Spleen (tissue), 11 donors: Measurements from ENCODE around the gene LORICRIN. TPM values are rescaled to one million over a fixed set of nuclear protein-coding genes. Genes with fewer than 3 reads are reported as not detected.

Experiments
- DNase-seq: peaks from one replicate; pipeline ENCODE4 v3.0.0-alpha.2; 2020
- H3K27ac ChIP-seq, 8 donors: fragments of 200-600 bp; sonication (generic) in 7 of 8; 1 replicate in 4 of 8; 2 replicates in 4 of 8; pipeline versions ENCODE4 v1.5.0 to v1.8.0; 2016 to 2021; ENCODE audit warnings: inconsistent platforms in 4 of 8, mild to moderate bottlenecking in 4 of 8, moderate library complexity in 1 of 8
- H3K27me3 ChIP-seq, 7 donors: fragments of 200-600 bp; sonication (generic) in 6 of 7; replicated peaks in 1 of 7; 1 replicate in 4 of 7; 2 replicates in 3 of 7; pipeline versions ENCODE4 v1.5.0 to v1.8.0; 2016 to 2021; ENCODE audit warnings: inconsistent platforms in 3 of 7, mild to moderate bottlenecking in 1 of 7
- H3K36me3 ChIP-seq, 6 donors: fragments of 200-600 bp; sonication (generic) in 5 of 6; 1 replicate in 4 of 6; 2 replicates in 2 of 6; pipeline versions ENCODE4 v1.5.0 to v1.8.0; 2016 to 2021; ENCODE audit warnings: inconsistent platforms in 2 of 6
- H3K4me1 ChIP-seq, 6 donors: fragments of 200-600 bp; sonication (generic) in 5 of 6; 1 replicate in 3 of 6; 2 replicates in 3 of 6; pipeline versions ENCODE4 v1.5.0 to v1.8.0; 2016 to 2021; ENCODE audit warnings: inconsistent platforms in 3 of 6
- H3K4me3 ChIP-seq, 8 donors: fragments of 200-600 bp; sonication (generic) in 7 of 8; 1 replicate in 4 of 8; 2 replicates in 4 of 8; pipeline versions ENCODE4 v1.5.0 to v1.8.0; 2016 to 2021; ENCODE audit warnings: inconsistent platforms in 4 of 8, mild to moderate bottlenecking in 4 of 8, moderate library complexity in 2 of 8
- H3K9me3 ChIP-seq, 8 donors: fragments of 200-600 bp; sonication (generic) in 7 of 8; 1 replicate in 4 of 8; 2 replicates in 4 of 8; pipeline versions ENCODE4 v1.5.0 to v1.8.0; 2016 to 2021; ENCODE audit warnings: inconsistent platforms in 4 of 8
- CTCF ChIP-seq, 11 experiments: fragments of 200-600 bp in 7 of 11; fragments of 450-650 bp in 4 of 11; sonication (generic) in 4 of 11; IDR thresholded peaks in 8 of 11; conservative IDR thresholded peaks in 3 of 11; 1 replicate in 7 of 11; 2 replicates in 4 of 11; pipeline versions ENCODE4 v1.4.0 to v1.8.0; 2016 to 2021; ENCODE audit warnings: antibody characterized with exemption in 11 of 11, inconsistent platforms in 4 of 11, mild to moderate bottlenecking in 1 of 11
- POLR2A ChIP-seq, 3 donors: fragments of 450-650 bp; IDR thresholded peaks; one replicate each; pipeline ENCODE4 v1.5.1; 2017; ENCODE audit warnings: antibody characterized with exemption in 3 of 3, mild to moderate bottlenecking in 1 of 3
- POLR2AphosphoS5 ChIP-seq, 3 donors: sonication (generic); formaldehyde crosslinking; IDR thresholded peaks; one replicate each; pipeline ENCODE4 v1.5.1; 2017; ENCODE audit warnings: antibody characterized with exemption in 3 of 3
- WGBS, 5 donors: extraction: QIAGEN DNeasy Blood & Tissue Kit in 3 of 5; methylation state at CpG; one replicate each; pipeline versions ENCODE4 v1.1.5 to v1.1.7; 2013 to 2018; 5-methylcytosine and 5-hydroxymethylcytosine counted together
- intact Hi-C: fragments of 100-400 bp; cut with DNase I; formaldehyde crosslinking; loops from one replicate; pipeline ENCODE4 v1.15.0; 2023; ENCODE audit warnings: low total_unique reads
- polyA plus RNA-seq, 3 donors: library from polyadenylated mRNA; stranded (reverse); fragments of 200-250 nt; gene quantifications; one replicate each; pipeline ENCODE4 v1.2.1, GENCODE V29; 2013
- total RNA-seq, 7 donors: library from RNA; depleted of rRNA in 3 of 7; stranded (reverse); fragments of >200 nt in 3 of 7; fragmentation: NEBNext Ultra II Directional in 4 of 7; extraction: Animal tissue kit (Norgen Biotek cat#: 25700) in 4 of 7; gene quantifications; one replicate each; pipeline versions ENCODE4 v1.1.0 to v1.2.1, GENCODE V29; 2016 to 2021
- donor health status: healthy with polysubstance abuse.
- donor health status: DM: no; HTN: no; CAD: no; lungs with moderate emphysema.
- donor health status: DM: no; HTN: no; CAD: no.
- donor health status: Bipolar disorder and iron deficiency.
- donor health status: healthy.
- donor health status: DM: no; HTN: no; CAD: no.
- donor health status: DM: yes; HTN: yes; CAD: no.

Gene LORICRIN
- total and polyA plus RNA-seq, 10 donors: 0.38 to 0.83 (median 0.53) TPM; not detected in 7

DNA sequence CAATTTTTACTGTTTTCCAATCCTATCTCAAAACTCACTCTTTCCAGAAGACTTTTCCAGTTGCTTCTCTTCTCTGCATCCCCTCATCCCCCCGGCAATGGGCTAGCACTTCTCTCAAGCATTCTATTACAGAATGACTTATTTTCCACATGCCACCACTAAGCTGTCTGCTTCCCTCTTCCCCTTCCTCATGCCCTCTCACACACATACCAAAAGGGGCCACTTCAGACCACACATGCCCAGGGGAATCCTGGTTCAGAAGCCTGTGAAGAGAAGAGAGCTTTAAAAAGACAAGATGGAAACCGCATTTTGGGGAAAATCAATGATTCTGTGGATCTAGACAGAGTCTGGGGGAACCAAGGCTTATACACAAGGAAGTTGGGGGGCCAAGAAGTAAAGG, 8.4 kb upstream of the LORICRIN start:
- Histone ChIP-seq H3K4me3 (no peak overlapping the region), H3K4me1 (no peaks in the 10 kb centered on the region), H3K9me3 (no peaks in the 10 kb centered on the region), H3K36me3 (no peaks in the 10 kb centered on the region), H3K27ac (no peak overlapping the region), H3K27me3 (peaks cover 0 to 35% (median 0%) of the 10 kb centered on the region in 7 donors)
- WGBS, 5 donors: 55 to 65% (median 59%) methylated on average over 2 of the region's 2 CpGs
- TF ChIP-seq POLR2A (IDR thresholded peaks at IDR 0.05) (no peak), CTCF (IDR thresholded peaks at IDR 0.05 in 8 of 11, conservative IDR thresholded peaks at IDR 0.05 in 3 of 11) (no peak), POLR2AphosphoS5 (IDR thresholded peaks at IDR 0.05) (no peak)
- no peak for DNase-seq
- intact Hi-C loops: no loop called here

GRCh38 chr1:153251562-153251961, 7.9 kb upstream of the LORICRIN start:
- TF ChIP-seq CTCF (IDR thresholded peaks at IDR 0.05 in 8 of 11, conservative IDR thresholded peaks at IDR 0.05 in 3 of 11) (no peak), POLR2A (IDR thresholded peaks at IDR 0.05) (no peak), POLR2AphosphoS5 (IDR thresholded peaks at IDR 0.05) (no peak)
- 78 to 85% (median 84%) methylated on average over 3 of the region's 3 CpGs for WGBS, 5 donors
- intact Hi-C loops: no loop called here
- no peak overlapping the region for H3K27ac ChIP-seq
- H3K4me3 ChIP-seq: no peak overlapping the region
- no peaks in the 10 kb centered on the region for H3K9me3 ChIP-seq
- DNase-seq: no peak
- no peaks in the 10 kb centered on the region for H3K36me3 ChIP-seq
- no peaks in the 10 kb centered on the region for H3K4me1 ChIP-seq
- peaks cover 0 to 33% (median 0%) of the 10 kb centered on the region in 7 donors for H3K27me3 ChIP-seq

DNA sequence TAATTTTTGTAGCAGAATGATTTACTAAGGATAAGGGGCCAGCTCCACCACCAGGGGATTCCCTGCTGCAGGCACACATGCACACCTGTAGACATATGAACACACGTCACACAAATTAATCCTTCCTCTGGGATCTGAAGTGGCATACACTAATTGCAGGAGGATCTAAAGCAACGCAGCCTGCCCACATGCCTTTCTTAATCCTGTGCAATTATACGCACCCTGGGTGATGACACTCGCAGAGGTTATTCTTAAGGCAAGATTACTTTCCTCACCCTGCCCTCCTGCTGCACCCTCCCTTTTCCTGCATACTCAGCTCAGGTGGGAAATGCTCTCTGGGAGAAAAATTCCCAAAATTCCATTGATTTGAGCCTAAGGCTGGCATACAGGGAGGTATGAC, 7.5 kb upstream of the LORICRIN start:
- peaks cover 0 to 33% (median 0%) of the 10 kb centered on the region in 7 donors for H3K27me3 ChIP-seq
- no peak overlapping the region for H3K4me3 ChIP-seq
- DNase-seq: no peak
- intact Hi-C loops: no loop called here
- TF ChIP-seq POLR2A (IDR thresholded peaks at IDR 0.05) (no peak), POLR2AphosphoS5 (IDR thresholded peaks at IDR 0.05) (no peak), CTCF (IDR thresholded peaks at IDR 0.05 in 8 of 11, conservative IDR thresholded peaks at IDR 0.05 in 3 of 11) (no peak)
- no peaks in the 10 kb centered on the region for H3K36me3 ChIP-seq
- 66 to 88% (median 81%) methylated on average over 4 of the region's 4 CpGs for WGBS, 5 donors
- no peak overlapping the region for H3K27ac ChIP-seq
- H3K4me1 ChIP-seq: no peaks in the 10 kb centered on the region
- no peaks in the 10 kb centered on the region for H3K9me3 ChIP-seq

DNA sequence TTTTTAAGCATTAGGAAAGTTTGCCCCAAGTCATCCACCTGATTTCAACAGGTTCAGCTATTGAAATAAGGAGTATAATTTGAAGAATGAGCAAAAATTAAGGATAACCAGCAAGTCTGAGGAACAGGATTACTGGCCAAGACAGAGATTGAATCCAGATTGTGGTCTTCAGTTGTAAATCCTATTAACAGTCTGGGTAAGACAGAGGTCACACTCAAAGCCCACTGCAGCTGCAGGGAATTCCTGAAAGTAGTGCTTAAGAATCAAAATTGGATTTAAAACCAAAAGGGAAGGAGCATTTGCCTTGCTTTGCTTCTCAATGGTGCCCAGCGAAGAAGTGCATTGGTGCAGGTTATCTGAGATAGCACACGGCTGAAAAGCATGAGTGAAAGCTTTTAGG, 6.4 kb upstream of the LORICRIN start:
- 44 to 93% (median 87%) methylated on average over 2 of the region's 2 CpGs for WGBS, 5 donors
- no peak for DNase-seq
- Histone ChIP-seq H3K27me3 (peaks cover 0 to 22% (median 0%) of the 10 kb centered on the region in 7 donors), H3K9me3 (no peaks in the 10 kb centered on the region), H3K4me3 (no peak overlapping the region), H3K27ac (no peak overlapping the region), H3K4me1 (no peaks in the 10 kb centered on the region), H3K36me3 (no peaks in the 10 kb centered on the region)
- TF ChIP-seq POLR2A (IDR thresholded peaks at IDR 0.05) (no peak), POLR2AphosphoS5 (IDR thresholded peaks at IDR 0.05) (no peak), CTCF (IDR thresholded peaks at IDR 0.05 in 8 of 11, conservative IDR thresholded peaks at IDR 0.05 in 3 of 11) (no peak)
- intact Hi-C loops: no loop called here
